Stimulated activated CD4-positive, alpha-beta T cell treated with anti-CD3 and anti-CD28 coated beads, Interleukin-2, amount 100 ng/mL, for 4 hours (primary cell): ENCODE results near the gene PTPRZ1.

ENCODE experiments used
- DNase-seq: peaks from one replicate; pipeline ENCODE4 v3.0.0-alpha.2; 2020; ENCODE audit warnings: low read depth

PTPRZ1 gene

GRCh38 chr7:121954803-121955202, 81.8 kb downstream of the PTPRZ1 start:
- DNase-seq = no peak

DNA sequence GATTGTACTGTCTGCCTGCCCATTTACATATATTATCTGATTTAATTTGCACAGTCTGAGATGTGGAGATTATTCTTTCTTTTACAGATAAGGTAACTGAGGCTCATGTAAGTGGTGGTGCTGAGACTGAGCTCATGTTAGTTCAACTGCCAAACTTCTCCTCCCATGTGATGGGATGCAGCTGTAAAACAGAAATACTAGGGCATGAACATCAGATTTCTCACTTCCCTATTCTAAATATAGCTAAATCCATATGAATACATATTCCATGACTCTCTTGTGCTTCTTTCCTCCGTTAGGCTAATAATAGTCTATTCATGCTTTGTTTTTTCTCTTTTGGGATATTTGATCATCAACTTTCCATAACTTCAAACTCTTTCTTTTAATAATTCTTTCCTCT, 84.7 kb downstream of the PTPRZ1 start:
- DNase-seq = no peak

DNA sequence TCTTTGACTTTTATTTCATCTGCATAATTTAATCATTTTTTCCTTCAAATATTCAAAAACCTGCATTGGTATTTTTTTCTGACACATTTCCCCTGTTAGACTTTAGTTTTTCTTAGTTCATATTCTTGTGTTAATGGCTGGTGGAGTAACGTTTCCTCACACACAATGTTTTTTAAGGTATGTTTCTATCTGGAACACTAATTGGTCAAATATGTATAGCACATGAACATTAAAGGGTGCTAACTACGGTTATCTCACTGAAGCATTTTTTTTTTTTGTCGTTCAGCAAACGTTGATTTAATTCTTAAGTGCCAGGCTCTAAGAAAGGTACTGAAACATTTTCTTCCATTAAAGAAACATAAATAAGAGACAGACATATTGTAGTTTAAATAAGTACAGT, 87.7 kb downstream of the PTPRZ1 start:
- DNase-seq = no peak

DNA sequence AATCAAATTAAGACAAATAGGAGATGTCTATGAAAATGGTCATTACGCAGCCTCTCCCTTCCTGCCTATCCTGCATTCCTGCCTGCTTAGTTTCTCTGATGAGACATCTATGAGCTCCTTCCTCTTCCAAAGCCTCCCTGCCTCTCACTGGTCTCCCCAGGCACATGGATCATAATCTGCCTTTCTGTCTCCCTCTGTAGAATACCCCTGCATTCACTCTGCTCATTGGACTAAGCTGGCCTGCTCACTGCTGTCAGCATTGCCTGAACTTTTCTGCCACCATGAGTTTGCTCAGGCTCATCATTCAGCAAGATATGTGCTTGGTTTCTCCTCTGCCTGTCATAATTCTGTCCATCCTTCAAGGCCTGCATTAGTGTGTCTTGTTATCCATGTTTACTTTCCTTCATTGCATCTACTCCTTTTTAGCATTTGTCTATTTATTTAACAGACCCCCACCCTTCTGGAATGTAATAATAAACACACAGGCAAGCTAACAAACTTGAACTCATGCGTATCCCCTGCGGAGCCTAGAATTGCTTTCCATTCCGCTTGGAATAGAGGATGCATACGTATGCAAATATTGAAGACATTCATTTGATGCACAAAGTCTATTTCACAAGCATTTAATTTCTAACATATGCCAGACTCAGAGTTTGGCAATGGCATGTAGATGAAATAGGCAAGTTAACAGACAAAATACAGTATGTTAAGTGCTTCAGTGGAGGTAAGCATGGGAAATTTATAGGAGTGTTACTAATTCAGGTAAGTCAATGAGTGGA, 88.3 kb downstream of the PTPRZ1 start:
- DNase-seq = no peak

DNA sequence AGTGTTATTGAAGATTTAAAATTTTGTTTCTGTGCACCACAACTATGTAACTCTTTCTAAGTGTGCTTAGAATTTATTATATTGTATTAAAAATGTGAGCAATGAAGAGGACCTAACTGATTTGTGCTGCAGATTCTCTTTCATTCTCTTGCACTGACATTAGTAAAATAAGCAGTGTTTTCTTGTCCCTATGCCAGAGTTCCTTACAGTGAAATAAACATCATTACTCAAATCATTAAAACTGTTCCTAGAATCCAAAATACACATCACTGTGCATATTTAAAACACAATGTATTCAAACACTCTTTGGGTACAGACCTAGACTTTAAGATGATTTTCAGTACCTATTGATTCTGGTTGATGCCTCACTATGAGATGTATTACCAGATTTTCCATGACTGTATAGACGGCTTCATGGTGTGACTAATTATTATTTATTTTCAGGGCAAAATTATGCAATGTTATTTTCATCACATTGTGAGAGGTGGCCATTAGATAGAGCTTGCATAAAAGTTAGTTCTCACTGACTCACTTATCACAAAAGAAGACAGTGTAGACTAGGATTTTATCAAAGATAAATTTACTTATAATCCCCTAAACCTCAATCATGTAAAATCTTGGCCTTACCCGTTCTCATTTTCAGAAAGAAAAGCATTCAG, 93.4 kb downstream of the PTPRZ1 start:
- no peak for DNase-seq

DNA sequence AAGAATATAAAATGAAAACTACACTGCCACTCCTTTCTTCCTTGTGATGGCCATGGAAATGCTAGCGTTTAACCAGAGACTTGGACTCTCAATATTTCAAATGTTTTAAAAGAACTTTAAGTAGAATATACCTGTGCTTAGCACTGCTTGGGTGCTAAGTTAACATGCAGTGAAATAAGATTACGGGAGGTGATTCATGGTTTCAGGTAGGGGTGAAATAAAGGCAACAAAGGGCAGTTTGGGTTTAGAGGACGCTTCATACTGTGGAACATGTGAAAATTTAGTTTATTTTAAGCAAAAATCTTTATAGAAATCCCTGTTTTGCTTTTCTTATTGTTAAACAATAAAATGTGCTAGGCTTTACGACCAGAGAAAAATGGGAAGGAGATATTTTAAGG, 94.0 kb downstream of the PTPRZ1 start:
- DNase-seq = no peak

- DNase-seq = no peak
Measured at GRCh38 chr7:121985476-121986030, 112.6 kb downstream of the PTPRZ1 start.

- no peak for DNase-seq
Measured at GRCh38 chr7:121992068-121992467, 119.1 kb downstream of the PTPRZ1 start.

- DNase-seq = no peak
Measured at GRCh38 chr7:121994625-121995410, 121.9 kb downstream of the PTPRZ1 start.

- no peak for DNase-seq
Measured at GRCh38 chr7:122006687-122007086, 133.7 kb downstream of the PTPRZ1 start.

DNA sequence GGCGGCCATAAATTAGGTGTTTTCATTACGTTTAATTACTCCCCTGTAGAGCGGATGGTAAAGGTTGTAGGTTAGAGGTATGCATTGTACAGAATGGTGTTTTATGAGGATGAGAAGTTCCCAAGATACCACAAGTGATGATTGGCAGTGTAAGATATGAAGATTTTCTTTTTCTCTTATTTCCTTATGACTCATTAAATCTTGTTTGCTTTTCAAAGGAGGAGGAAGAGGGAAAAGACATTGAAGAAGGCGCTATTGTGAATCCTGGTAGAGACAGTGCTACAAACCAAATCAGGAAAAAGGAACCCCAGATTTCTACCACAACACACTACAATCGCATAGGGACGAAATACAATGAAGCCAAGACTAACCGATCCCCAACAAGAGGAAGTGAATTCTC, 137.2 kb downstream of the PTPRZ1 start:
- no peak for DNase-seq

DNA sequence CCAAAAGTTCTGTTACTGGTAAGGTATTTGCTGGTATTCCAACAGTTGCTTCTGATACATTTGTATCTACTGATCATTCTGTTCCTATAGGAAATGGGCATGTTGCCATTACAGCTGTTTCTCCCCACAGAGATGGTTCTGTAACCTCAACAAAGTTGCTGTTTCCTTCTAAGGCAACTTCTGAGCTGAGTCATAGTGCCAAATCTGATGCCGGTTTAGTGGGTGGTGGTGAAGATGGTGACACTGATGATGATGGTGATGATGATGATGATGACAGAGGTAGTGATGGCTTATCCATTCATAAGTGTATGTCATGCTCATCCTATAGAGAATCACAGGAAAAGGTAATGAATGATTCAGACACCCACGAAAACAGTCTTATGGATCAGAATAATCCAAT, 140.1 kb downstream of the PTPRZ1 start:
- DNase-seq = no peak

GRCh38 chr7:122013630-122014029, 140.7 kb downstream of the PTPRZ1 start:
- DNase-seq = no peak

GRCh38 chr7:122014697-122015096, 141.7 kb downstream of the PTPRZ1 start:
- no peak for DNase-seq

DNA sequence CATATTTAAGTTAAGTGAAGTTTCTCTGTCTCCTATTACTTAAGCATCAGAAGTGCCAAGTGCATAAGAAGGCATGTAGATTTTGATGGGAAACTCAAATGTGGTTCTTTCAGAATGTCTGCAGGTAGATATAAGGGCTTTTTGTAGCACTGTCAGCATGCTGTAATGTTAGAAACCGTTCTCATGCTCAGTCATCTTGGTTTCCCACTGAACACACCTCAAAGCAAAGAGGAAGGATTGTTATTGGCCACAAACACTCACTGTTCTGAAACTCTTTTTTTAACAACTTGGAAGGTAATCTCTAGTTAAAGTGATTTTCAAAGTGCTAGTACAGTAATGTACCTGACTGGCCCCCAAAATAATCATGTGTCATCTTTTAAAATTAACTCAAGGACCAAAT, 145.1 kb downstream of the PTPRZ1 start:
- no peak for DNase-seq

GRCh38 chr7:122027058-122027457, 154.1 kb downstream of the PTPRZ1 start:
- no peak for DNase-seq

GRCh38 chr7:122033641-122034040, 160.7 kb downstream of the PTPRZ1 start:
- DNase-seq = no peak

DNA sequence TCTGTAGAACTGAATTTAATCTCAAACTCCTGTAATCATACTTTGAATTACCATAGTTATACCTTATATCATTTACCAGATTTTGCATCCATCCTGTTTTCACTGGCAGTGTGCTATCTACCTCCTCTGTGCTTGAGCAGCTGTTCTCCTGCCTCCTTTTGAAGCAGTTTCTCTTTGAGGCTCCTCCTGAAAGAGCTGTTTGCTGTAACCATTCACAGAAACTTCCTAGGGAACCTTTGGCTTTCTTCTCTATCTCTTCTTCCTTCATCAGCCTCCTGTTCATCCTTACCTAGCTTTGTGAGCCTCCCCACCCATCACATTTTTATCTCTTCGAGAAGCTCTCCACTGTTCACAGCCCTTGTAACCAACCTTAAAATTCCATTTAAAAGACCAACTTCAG, 162.9 kb downstream of the PTPRZ1 start:
- no peak for DNase-seq

DNA sequence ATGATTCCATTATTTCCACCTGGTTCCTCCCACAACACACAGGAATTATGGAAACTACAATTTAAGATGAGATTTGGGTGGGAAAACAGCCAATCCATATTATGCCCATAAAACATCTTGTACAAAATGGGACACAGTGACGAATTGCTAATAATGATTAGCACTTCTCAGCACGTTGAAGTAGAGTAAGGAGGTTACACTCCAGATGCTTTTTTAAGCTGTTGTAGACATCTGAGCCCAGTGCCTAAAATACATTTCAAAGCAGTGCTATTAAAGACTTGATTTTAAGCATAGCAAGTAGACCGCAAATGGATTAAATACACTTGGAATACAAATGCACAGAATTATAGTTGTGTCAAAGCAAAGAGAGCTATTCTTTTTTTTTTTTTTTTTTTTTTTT, 165.2 kb downstream of the PTPRZ1 start:
- no peak for DNase-seq

GRCh38 chr7:122038904-122039303, 165.9 kb downstream of the PTPRZ1 start:
- no peak for DNase-seq

DNA sequence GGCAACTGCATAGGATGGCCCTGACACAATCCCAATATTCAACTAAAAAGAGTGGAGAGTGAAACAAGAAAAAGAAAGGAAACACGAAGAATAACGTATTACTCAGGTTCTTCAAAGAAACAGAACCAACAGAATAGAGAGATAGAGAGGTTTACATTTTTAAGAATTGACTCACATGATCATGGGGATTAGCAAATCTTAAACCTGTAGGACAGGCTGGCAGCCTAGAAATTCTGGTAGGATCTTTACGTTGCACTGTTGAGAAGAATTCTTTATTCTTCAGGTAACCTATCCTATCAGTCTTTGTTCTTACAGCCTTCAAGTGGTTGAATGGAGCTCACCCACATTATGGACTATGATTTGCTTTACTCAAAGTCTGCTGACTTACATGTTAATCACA, 167.2 kb downstream of the PTPRZ1 start:
- DNase-seq = no peak

- no peak for DNase-seq
Measured at GRCh38 chr7:122046402-122046801, 173.4 kb downstream of the PTPRZ1 start.

GRCh38 chr7:122054393-122054792, 181.4 kb downstream of the PTPRZ1 start:
- DNase-seq = no peak
